Neuron (in vitro differentiated cells): ENCODE data around the gene SLC24A4.

Experiments used
- H2AFZ ChIP-seq: one replicate; pipeline ENCODE4 v1.6.1; 2013; ENCODE audit warnings: low read depth, mild to moderate bottlenecking, inconsistent platforms, low read length, moderate library complexity
- H3K27me3 ChIP-seq: one replicate; pipeline ENCODE4 v1.6.1; 2013; ENCODE audit warnings: low read length; ENCODE audit not compliant: insufficient read depth
- H3K36me3 ChIP-seq: one replicate; pipeline ENCODE4 v1.6.1; 2013; ENCODE audit warnings: low read length; ENCODE audit not compliant: insufficient read depth
- H3K4me1 ChIP-seq: one replicate; pipeline ENCODE4 v1.6.1; 2013; ENCODE audit warnings: low read length; ENCODE audit not compliant: insufficient read depth
- H3K4me3 ChIP-seq: 2 replicates; pipeline ENCODE4 v1.5.1; 2013; ENCODE audit warnings: mild to moderate bottlenecking, low read length, moderate library complexity
- H3K9me3 ChIP-seq: one replicate; pipeline ENCODE4 v1.6.1; 2013; ENCODE audit warnings: low read length

SLC24A4 gene

DNA sequence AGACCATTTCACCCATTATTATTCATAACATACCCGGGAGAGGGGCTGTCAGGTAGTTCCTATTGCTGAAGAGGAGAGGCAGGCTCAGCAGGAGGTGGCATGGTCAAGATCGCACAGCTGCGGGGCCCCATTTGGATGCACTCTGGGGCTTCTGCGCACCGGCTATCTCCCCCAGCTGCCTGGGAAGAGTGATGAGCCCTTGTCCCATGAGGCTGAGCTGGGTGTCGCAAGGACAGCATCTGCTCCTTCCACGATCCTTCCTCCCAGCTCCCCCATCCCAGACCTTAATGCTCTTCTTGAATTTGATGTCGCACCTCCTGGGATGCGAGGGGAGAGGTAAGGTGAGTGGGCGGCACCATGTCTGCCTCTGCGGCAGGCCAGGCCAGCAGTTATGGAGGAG lies 62.6 kb downstream of the SLC24A4 start:
- no peaks in the 10 kb centered on the region for H3K4me1 ChIP-seq
- H3K27me3 ChIP-seq: no peaks in the 10 kb centered on the region
- no peak overlapping the region for H3K4me3 ChIP-seq

DNA sequence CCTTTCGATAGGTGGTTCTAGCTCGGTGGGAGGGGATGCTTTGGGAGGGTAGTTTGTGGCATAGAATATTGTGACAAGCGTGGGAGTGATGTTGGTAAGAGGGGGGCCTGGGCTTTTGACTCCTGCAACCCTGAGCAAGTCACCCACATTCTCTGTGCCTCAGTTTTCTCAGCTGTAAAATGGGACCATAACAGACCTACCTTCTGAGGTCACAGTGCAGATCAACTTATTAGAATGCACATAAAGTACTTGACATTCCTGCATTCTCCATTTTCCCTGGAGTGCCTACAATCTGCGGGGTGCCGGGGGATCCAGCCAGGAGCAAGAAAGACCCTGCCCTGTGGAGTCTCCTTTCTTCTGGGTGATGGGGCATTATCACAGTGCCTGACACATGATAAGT lies 63.2 kb downstream of the SLC24A4 start:
- H2AFZ ChIP-seq: no peak overlapping the region
- no peaks in the 10 kb centered on the region for H3K36me3 ChIP-seq
- no peaks in the 10 kb centered on the region for H3K9me3 ChIP-seq
- H3K27me3 ChIP-seq: no peaks in the 10 kb centered on the region
- H3K4me1 ChIP-seq: no peaks in the 10 kb centered on the region
- H3K4me3 ChIP-seq: no peak overlapping the region

More for the DNA sequence above, 62.6 kb downstream of the SLC24A4 start:
- Histone ChIP-seq H2AFZ (no peak overlapping the region), H3K9me3 (no peaks in the 10 kb centered on the region), H3K36me3 (no peaks in the 10 kb centered on the region)

DNA sequence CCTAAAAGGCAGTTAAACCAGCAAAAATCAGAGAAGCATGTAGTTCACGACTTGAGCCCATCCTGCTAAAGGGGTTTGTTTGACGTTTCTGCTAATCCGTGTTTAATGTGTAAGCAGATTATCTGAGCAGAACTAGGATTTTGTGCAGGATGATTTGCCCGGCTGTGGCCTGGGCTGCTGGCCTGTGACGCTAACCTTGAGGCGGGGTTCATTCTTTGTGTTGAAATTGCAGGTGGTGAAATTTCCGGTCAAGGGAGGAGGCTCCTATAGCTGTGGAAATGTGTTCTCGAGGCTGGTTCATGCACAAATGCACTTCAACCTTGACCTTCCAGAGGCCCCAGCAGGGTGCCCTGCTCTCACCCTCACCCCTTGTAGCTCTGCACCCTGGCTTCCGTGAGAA lies 63.7 kb downstream of the SLC24A4 start:
- Histone ChIP-seq H3K9me3 (no peaks in the 10 kb centered on the region), H3K4me1 (no peaks in the 10 kb centered on the region), H3K27me3 (no peaks in the 10 kb centered on the region), H3K36me3 (no peaks in the 10 kb centered on the region), H2AFZ (no peak overlapping the region), H3K4me3 (no peak overlapping the region)

DNA sequence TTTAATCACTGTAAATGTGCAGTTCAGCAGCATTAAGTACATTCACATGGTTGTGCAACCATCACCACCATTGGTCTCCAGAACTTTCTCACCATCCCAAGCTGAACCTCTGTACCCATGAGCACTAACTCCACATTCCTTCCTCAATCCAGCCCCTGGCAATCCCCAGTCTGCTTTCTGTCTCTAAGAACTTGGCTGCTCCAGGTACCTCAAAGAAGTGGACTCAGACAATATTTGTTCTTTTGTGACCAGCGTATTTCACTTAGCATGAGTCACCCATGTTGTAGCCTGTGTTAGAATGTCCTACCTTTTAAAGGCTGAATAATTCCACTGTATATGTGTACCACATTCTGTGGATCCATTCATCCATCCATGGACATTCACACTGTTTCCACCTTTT lies 64.6 kb downstream of the SLC24A4 start:
- H3K27me3 ChIP-seq: no peaks in the 10 kb centered on the region
- no peaks in the 10 kb centered on the region for H3K4me1 ChIP-seq
- H3K4me3 ChIP-seq: no peak overlapping the region
- no peaks in the 10 kb centered on the region for H3K36me3 ChIP-seq
- no peaks in the 10 kb centered on the region for H3K9me3 ChIP-seq
- no peak overlapping the region for H2AFZ ChIP-seq

DNA sequence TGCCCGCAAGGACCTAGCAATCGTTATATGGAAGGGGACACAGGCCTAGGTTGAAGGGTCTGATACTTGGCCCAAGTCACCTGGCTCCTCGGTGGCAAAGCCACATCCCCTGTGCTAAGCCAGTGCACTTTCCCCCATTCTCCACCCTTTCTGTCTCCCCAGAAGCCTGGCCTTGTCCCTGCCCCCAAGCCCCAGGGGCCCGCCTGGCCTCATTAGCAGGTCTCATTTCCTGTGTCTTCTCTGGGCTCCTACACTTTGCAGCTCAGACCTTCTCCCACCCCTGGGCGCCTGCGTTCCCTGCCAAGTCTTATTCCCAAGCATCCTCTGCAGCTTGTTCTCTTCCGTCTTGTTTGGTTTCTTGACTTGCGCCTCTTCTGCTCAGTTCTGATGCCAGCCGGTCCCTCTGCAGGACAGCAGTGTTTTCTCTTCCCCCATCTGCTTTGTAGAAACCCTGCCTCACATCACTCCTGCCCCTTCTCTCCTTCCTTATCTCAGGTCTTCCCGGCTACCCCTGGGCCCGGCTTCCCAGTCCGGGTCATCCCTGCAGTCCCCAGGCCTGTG lies 66.7 kb downstream of the SLC24A4 start:
- no peak overlapping the region for H2AFZ ChIP-seq
- no peaks in the 10 kb centered on the region for H3K27me3 ChIP-seq
- no peak overlapping the region for H3K4me3 ChIP-seq
- H3K36me3 ChIP-seq: no peaks in the 10 kb centered on the region
- H3K4me1 ChIP-seq: no peaks in the 10 kb centered on the region
- H3K9me3 ChIP-seq: no peaks in the 10 kb centered on the region

DNA sequence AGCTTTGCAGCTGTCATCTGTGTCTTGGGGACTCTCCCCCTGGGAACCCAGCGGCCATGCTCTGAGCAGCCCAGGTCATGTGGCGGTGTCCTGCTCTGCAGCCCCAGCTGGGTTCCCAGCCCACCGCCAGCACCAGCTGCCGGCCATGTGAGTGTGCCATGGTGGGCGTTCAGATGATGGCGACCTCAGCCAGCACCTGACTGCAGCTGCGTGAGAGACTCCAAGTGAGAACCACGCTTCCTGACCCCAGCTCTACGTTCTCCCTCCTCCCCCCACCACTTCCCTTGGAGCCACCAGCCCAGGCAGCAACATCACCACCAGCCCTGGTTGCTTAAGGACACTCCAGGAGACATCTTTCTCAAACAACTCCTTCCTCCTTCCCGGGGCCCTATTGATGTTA lies 68.8 kb downstream of the SLC24A4 start:
- H3K9me3 ChIP-seq: no peaks in the 10 kb centered on the region
- H3K27me3 ChIP-seq: no peaks in the 10 kb centered on the region
- no peak overlapping the region for H2AFZ ChIP-seq
- no peaks in the 10 kb centered on the region for H3K36me3 ChIP-seq
- no peak overlapping the region for H3K4me3 ChIP-seq
- no peaks in the 10 kb centered on the region for H3K4me1 ChIP-seq

DNA sequence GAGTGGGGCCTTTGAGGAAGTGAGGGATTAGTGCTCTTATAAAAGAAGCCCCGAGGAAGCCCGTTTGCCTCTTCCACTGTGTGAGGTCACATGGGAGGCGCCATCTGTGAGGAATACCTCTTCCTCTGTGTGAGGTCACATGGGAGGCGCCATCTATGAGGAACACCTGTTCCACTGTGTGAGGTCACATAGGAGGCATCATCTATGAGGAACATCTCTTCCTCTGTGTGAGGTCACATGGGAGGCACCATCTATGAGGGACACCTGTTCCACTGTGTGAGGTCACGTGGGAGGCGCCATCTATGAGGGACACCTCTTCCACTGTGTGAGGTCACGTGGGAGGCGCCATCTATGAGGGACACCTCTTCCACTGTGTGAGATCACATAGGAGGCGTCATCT lies 69.7 kb downstream of the SLC24A4 start:
- no peaks in the 10 kb centered on the region for H3K9me3 ChIP-seq

DNA sequence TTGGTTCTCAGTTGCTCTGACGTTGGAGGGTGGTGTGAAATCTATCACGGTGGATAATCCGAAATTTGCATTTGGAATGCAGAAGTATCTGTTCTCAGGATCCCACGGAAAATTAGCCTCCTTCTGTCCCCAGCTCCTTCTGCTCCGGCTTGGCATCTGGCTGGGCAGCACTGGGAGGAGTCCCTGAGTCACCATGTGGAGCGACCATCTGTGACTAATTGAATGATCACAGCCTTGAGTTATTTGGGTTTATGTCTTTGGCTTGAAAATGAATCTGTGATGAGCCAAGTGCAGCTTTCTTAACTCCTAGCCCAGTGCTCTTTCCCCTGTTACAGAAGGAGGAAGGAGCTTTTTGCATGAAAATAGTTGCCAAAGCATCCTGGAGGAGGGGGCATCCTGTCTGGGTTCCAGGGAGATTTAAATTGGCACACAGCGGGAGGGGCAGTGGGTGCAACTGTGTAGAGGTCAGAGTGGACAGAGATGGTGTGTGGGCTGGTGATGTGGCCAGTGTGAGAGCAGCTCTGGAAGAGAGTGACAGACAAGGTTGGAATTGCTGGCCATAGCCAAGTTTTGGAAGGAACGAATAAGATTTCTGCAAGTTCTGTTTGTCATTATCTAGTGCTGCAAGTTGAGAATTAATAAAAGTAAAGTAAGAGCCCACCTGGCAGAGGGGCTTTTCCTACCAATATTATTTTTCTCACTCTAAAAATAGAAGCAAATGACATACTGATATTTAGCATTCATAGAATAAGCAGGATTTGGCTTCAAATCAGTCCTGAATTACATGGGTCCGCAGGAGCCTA lies 74.4 kb downstream of the SLC24A4 start:
- Histone ChIP-seq H2AFZ (no peak overlapping the region), H3K4me1 (no peaks in the 10 kb centered on the region), H3K36me3 (no peaks in the 10 kb centered on the region), H3K9me3 (no peaks in the 10 kb centered on the region), H3K27me3 (no peaks in the 10 kb centered on the region), H3K4me3 (no peak overlapping the region)

More for the DNA sequence above, 69.7 kb downstream of the SLC24A4 start:
- no peaks in the 10 kb centered on the region for H3K27me3 ChIP-seq
- no peak overlapping the region for H2AFZ ChIP-seq
- H3K4me3 ChIP-seq: no peak overlapping the region
- no peaks in the 10 kb centered on the region for H3K4me1 ChIP-seq
- no peaks in the 10 kb centered on the region for H3K36me3 ChIP-seq

DNA sequence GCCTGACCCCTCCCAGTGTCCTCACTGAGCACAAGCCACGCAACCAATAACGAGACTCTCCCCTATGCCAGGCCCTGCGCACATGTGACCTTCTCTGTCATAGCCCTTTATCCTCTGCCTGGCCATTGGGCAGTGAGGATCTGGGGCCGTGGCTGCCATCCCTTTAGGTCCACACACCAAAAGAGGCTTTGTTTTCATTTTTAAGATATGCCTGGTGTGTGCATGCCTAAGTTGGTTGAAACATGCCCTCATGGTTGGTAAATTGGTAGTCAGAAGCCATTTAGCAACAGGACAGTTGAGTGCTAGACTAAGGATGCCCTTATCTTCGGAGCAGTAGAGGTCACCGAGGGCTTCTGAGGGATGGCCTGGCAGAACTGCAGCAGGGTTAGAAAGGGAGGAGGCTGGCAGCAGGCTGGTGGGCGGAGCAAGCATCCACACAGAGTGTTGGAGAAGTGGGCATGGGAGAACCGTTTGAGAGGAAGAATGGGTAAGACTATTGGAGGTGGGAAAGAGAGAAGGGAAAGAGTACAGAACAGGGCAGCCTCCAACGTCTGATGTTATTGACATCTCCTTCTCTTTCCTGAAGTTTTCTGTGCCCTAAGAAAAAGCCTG lies 75.1 kb downstream of the SLC24A4 start:
- Histone ChIP-seq H3K27me3 (no peaks in the 10 kb centered on the region), H3K4me3 (no peak overlapping the region), H3K36me3 (no peaks in the 10 kb centered on the region), H3K9me3 (no peaks in the 10 kb centered on the region), H2AFZ (no peak overlapping the region), H3K4me1 (no peaks in the 10 kb centered on the region)

DNA sequence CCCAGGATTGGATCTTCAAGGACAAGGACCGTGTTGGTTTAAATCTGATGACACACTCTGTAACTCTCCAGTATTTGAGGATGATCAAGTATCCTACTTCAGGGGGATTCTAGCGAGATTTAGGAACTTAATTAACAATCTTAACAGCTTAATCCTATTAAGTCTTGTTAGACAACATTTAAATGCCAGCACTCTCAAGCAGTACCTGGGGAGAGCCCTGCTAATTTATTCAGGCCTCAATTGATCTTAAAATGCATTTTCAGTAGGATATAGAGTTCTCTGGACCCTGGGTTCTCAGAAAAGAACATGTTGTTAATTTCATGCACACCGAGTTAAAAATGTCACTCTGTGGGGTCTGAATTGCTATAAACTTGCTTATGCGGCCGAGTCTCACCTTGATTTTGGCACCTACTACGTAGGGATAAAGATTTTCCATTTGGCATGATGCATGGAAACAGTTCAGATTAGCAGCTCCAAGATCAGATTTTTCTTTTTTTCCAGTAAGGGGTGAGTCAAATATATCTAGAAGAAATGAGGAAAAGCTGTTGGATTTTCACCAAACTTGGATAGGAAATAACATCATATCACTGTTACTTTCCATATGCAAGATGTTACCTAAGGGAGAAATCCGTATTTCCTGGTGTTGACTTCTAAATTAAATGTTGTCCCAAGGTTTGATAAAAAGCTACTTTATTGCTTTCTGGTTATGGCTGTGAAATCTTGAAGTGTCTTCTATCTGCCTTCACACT lies 76.1 kb downstream of the SLC24A4 start:
- Histone ChIP-seq H3K4me1 (no peaks in the 10 kb centered on the region), H3K27me3 (no peaks in the 10 kb centered on the region), H2AFZ (no peak overlapping the region), H3K36me3 (no peaks in the 10 kb centered on the region), H3K4me3 (no peak overlapping the region), H3K9me3 (no peaks in the 10 kb centered on the region)

DNA sequence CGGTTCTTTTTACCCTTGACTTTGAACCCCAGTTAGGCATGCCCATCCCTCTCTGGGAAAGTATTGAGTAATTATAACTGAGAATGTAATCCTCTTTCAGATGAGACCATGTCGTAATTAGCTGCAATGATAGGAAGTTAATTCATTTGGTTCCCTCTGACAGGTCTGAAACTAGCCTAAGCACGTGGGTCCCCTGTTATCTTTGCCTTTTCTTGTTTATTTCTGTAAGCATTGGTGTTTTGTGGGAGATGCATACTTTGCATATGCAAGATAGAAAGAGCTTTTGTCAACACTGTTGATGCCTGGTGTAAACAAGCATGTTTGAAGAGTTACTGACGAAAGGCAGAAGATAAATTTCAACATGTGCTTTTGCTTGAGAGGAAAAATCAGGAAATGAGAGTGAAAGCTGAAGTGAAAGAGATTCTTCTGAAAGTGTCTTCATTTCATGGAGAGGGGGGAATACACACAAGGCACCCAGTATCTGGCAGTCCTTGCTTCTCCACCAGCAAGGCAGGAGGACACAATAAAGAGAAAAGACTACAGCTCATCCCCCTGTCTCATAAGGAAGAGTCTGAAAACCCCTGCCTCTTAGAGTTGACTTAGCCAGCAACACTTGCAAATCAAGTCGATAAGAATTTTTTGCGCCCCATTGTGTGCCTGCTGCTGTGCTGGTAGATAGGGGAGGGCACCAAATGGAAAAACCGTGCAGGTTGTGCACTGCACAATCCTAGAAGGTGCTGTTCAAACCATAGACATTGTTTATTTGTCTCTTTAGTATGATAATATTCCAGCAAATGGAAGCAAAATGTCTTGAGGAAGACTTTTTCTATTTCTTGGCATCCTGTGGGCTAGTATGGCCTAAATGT lies 77.8 kb downstream of the SLC24A4 start:
- H3K36me3 ChIP-seq: no peaks in the 10 kb centered on the region
- H3K4me1 ChIP-seq: no peaks in the 10 kb centered on the region
- no peak overlapping the region for H3K4me3 ChIP-seq
- no peaks in the 10 kb centered on the region for H3K27me3 ChIP-seq
- no peaks in the 10 kb centered on the region for H3K9me3 ChIP-seq
- H2AFZ ChIP-seq: no peak overlapping the region

DNA sequence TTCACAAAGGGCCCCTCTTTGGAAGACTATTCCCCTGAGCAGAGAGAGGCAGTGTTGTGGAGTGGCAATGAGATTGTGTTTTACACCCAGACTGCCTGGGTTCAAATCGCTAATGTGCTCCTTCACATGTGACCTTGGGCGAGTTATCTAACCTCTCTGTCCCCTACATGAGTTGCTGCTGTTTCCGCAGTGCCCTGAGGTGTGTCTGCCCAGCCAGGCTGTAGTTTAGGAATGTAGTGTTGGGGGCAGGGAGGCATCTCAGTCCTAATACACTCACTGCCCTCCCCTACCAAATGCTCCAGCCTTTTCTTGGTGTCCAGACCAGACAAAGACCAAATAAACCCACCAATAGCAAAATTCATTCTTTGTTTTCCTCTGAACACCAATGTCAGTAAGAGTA lies 78.6 kb downstream of the SLC24A4 start:
- H3K9me3 ChIP-seq: peaks cover 2% of the 10 kb centered on the region

More for the DNA sequence above, 78.6 kb downstream of the SLC24A4 start:
- H2AFZ ChIP-seq: no peak overlapping the region
- no peaks in the 10 kb centered on the region for H3K4me1 ChIP-seq
- H3K4me3 ChIP-seq: no peak overlapping the region
- H3K36me3 ChIP-seq: no peaks in the 10 kb centered on the region
- H3K27me3 ChIP-seq: no peaks in the 10 kb centered on the region
